Measurements from ENCODE around the gene CERS1.
A peak's percentile ranks its signal among the peaks of the same experiment; 100 is the strongest.

Gene CERS1

GRCh38 chr19:18895824-18896341, at the start of gene CERS1:
TSS of gene CERS1 (minus strand) at chr19:18896158. CDS start at chr19:18896072, 86 bp downstream.
- DNase-seq (ENCODE audit: low read depth): no peak

GRCh38 chr19:18945297-18945696, 49.3 kb upstream of the CERS1 start:
- no peak for DNase-seq (ENCODE audit: low read depth)

- DNase-seq (ENCODE audit: low read depth): no peak
Measured at GRCh38 chr19:18943465-18943864, 47.5 kb upstream of the CERS1 start.

GRCh38 chr19:18942692-18943091, 46.7 kb upstream of the CERS1 start:
- DNase-seq (ENCODE audit: low read depth): no peak

GRCh38 chr19:18941628-18942354, 45.8 kb upstream of the CERS1 start:
- DNase-seq (ENCODE audit: low read depth): no peak

- no peak for DNase-seq (ENCODE audit: low read depth)
Measured at GRCh38 chr19:18940769-18941627, 45.0 kb upstream of the CERS1 start, which contains the start of gene HOMER3. TSS of gene HOMER3 (minus strand) at chr19:18941217. CDS start at chr19:18938982, 2,235 bp downstream.

- DNase-seq (ENCODE audit: low read depth): peak; percentile 35
Measured at GRCh38 chr19:18939922-18940768, 44.2 kb upstream of the CERS1 start.

- DNase-seq (ENCODE audit: low read depth): no peak
Measured at GRCh38 chr19:18939163-18939562, 43.2 kb upstream of the CERS1 start.

GRCh38 chr19:18933297-18933696, 37.3 kb upstream of the CERS1 start:
- no peak for DNase-seq (ENCODE audit: low read depth)

GRCh38 chr19:18932216-18932841, 36.4 kb upstream of the CERS1 start:
- DNase-seq (ENCODE audit: low read depth): no peak

- DNase-seq (ENCODE audit: low read depth): no peak
Measured at GRCh38 chr19:18931316-18932162, 35.6 kb upstream of the CERS1 start.

- DNase-seq (ENCODE audit: low read depth): no peak
Measured at GRCh38 chr19:18929311-18929710, 33.4 kb upstream of the CERS1 start.

GRCh38 chr19:18928018-18928805, 32.3 kb upstream of the CERS1 start:
- no peak for DNase-seq (ENCODE audit: low read depth)

- DNase-seq (ENCODE audit: low read depth): no peak
Measured at GRCh38 chr19:18924684-18925213, 28.8 kb upstream of the CERS1 start.

GRCh38 chr19:18922228-18922985, 26.4 kb upstream of the CERS1 start:
- DNase-seq (ENCODE audit: low read depth): no peak

GRCh38 chr19:18921593-18921992, 25.6 kb upstream of the CERS1 start:
- no peak for DNase-seq (ENCODE audit: low read depth)

GRCh38 chr19:18920400-18920799, 24.4 kb upstream of the CERS1 start:
- no peak for DNase-seq (ENCODE audit: low read depth)

GRCh38 chr19:18919900-18920214, 23.9 kb upstream of the CERS1 start:
- DNase-seq (ENCODE audit: low read depth): no peak
